ENCODE data around the gene RNASE1. TPM values are rescaled to one million over a fixed set of nuclear protein-coding genes. Genes with fewer than 3 reads are reported as not detected.
"Not testable (repeated sequence)": the region's sequence is repeated elsewhere in the genome, so short reads cannot be mapped to it uniquely, and the experiment has no call there.

Gene RNASE1
- polyA plus RNA-seq, 1 donor from 2014 or later, result not detected

DNA sequence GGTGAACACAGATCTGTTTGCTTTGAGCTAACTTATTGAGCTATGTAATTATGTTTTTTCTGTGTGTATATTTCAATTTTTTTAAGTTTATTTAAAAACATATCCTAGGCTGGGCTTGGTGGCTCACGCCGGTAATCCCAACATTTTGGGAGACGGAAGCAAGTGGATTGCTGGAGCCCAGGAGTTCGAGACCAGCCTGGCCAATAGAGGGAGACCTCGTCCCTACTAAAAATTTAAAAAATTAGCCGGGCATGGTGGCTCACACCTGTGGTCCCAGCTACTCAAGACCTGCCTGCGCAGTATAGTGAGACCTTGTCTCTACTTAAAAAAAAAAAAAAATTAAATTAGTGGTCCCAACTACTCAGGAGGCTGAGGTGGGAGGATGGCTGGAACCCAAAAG lies 16.2 kb upstream of the RNASE1 start:
- Histone ChIP-seq H3K36me3 (ENCODE audit: insufficient read depth, low read length) (no peaks in the 10 kb centered on the region), H3K27ac (ENCODE audit: low read length) (no peak overlapping the region)

DNA sequence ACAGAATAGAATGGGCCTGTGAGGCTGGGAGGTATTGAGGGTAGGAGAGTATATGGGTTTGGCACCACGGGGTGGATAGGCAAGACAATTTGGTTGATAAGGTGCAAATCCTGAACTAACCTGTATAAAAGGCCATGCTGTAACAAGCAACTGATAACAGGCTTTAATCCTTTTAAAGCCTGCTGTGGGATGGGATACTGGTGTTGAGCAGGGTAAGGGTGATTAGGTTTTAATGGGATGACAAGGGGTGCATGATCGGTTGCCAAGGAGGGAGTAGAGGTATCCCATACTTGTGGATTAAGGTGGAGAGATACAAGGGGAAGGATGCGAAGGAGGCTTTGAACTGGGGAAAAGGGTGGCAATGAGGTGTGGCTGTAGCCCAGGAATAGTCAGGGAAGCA lies 13.3 kb upstream of the RNASE1 start:
- H3K36me3 ChIP-seq (ENCODE audit: insufficient read depth, low read length); H3K79me2 ChIP-seq (replicated peaks; ENCODE audit: insufficient read depth, low read length); H3K9ac ChIP-seq (ENCODE audit: low read length); H3K9me3 ChIP-seq (ENCODE audit: low read length); H3K9me2 ChIP-seq (ENCODE audit: insufficient read depth, low read length); H3K4me3 ChIP-seq (ENCODE audit: low read length); H3K27ac ChIP-seq (ENCODE audit: low read length); H4K20me1 ChIP-seq (ENCODE audit: insufficient read depth); H2AFZ ChIP-seq (ENCODE audit: low read depth, low read length); H3K4me2 ChIP-seq (ENCODE audit: low read length); H3F3A ChIP-seq (ENCODE audit: insufficient read depth, low read length, poor library complexity, severe bottlenecking); H3K27me3 ChIP-seq (ENCODE audit: insufficient read depth, low read depth, low read length): not testable (repeated sequence)

More for the DNA sequence above, 16.2 kb upstream of the RNASE1 start:
- H3K4me2 ChIP-seq (ENCODE audit: low read length), result no peak overlapping the region
- no peak overlapping the region for H2AFZ ChIP-seq (ENCODE audit: low read depth, low read length)
- no peaks in the 10 kb centered on the region for H3K27me3 ChIP-seq (ENCODE audit: insufficient read depth, low read depth, low read length)
- TF ChIP-seq, protein P1, sequence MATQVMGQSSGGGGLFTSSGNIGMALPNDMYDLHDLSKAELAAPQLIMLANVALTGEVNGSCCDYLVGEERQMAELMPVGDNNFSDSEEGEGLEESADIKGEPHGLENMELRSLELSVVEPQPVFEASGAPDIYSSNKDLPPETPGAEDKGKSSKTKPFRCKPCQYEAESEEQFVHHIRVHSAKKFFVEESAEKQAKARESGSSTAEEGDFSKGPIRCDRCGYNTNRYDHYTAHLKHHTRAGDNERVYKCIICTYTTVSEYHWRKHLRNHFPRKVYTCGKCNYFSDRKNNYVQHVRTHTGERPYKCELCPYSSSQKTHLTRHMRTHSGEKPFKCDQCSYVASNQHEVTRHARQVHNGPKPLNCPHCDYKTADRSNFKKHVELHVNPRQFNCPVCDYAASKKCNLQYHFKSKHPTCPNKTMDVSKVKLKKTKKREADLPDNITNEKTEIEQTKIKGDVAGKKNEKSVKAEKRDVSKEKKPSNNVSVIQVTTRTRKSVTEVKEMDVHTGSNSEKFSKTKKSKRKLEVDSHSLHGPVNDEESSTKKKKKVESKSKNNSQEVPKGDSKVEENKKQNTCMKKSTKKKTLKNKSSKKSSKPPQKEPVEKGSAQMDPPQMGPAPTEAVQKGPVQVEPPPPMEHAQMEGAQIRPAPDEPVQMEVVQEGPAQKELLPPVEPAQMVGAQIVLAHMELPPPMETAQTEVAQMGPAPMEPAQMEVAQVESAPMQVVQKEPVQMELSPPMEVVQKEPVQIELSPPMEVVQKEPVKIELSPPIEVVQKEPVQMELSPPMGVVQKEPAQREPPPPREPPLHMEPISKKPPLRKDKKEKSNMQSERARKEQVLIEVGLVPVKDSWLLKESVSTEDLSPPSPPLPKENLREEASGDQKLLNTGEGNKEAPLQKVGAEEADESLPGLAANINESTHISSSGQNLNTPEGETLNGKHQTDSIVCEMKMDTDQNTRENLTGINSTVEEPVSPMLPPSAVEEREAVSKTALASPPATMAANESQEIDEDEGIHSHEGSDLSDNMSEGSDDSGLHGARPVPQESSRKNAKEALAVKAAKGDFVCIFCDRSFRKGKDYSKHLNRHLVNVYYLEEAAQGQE (IDR thresholded peaks at IDR 0.05; ENCODE audit: borderline replicate concordance), result no peak
- TF ChIP-seq TAF1 (IDR thresholded peaks at IDR 0.05; ENCODE audit: low read depth), result no peak
- TF ChIP-seq EZH2 (IDR thresholded peaks at IDR 0.05; ENCODE audit: borderline replicate concordance, insufficient read depth, low read length, poor library complexity, severe bottlenecking), result no peak
- no peak for TF ChIP-seq POLR2AphosphoS5 (IDR thresholded peaks at IDR 0.05)
- TF ChIP-seq MXI1 (conservative IDR thresholded peaks at IDR 0.05; ENCODE audit: poor library complexity, severe bottlenecking), result no peak
- no peak for TF ChIP-seq RAD21 (conservative IDR thresholded peaks at IDR 0.05)
- TF ChIP-seq, protein P2, sequence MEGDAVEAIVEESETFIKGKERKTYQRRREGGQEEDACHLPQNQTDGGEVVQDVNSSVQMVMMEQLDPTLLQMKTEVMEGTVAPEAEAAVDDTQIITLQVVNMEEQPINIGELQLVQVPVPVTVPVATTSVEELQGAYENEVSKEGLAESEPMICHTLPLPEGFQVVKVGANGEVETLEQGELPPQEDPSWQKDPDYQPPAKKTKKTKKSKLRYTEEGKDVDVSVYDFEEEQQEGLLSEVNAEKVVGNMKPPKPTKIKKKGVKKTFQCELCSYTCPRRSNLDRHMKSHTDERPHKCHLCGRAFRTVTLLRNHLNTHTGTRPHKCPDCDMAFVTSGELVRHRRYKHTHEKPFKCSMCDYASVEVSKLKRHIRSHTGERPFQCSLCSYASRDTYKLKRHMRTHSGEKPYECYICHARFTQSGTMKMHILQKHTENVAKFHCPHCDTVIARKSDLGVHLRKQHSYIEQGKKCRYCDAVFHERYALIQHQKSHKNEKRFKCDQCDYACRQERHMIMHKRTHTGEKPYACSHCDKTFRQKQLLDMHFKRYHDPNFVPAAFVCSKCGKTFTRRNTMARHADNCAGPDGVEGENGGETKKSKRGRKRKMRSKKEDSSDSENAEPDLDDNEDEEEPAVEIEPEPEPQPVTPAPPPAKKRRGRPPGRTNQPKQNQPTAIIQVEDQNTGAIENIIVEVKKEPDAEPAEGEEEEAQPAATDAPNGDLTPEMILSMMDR (IDR thresholded peaks at IDR 0.05; ENCODE audit: poor library complexity, severe bottlenecking), result no peak
- no peak for TF ChIP-seq SMC3 (conservative IDR thresholded peaks at IDR 0.05; ENCODE audit: poor library complexity)
- TF ChIP-seq EP300 (conservative IDR thresholded peaks at IDR 0.05; ENCODE audit: poor library complexity, severe bottlenecking), result no peak
- H3K79me2 ChIP-seq (replicated peaks; ENCODE audit: insufficient read depth, low read length), result no peaks in the 10 kb centered on the region
- no peak overlapping the region for H3K4me3 ChIP-seq (ENCODE audit: low read length)
- H3F3A ChIP-seq (ENCODE audit: insufficient read depth, low read length, poor library complexity, severe bottlenecking), result no peaks in the 10 kb centered on the region
- H4K20me1 ChIP-seq (ENCODE audit: insufficient read depth), result no peaks in the 10 kb centered on the region
- H3K9ac ChIP-seq (ENCODE audit: low read length), result no peak overlapping the region
- H3K9me2 ChIP-seq (ENCODE audit: insufficient read depth, low read length), result no peaks in the 10 kb centered on the region
- no peaks in the 10 kb centered on the region for H3K9me3 ChIP-seq (ENCODE audit: low read length)

Data from neural cell (in vitro differentiated cells).